ENCODE data around the gene TRPM2. TPM values are rescaled to one million over a fixed set of nuclear protein-coding genes. Genes with fewer than 3 reads are reported as not detected.

Gene TRPM2
- total and polyA plus RNA-seq, 2 of the 13 experiments (the other 11 are each of a cell fraction or from before 2014, with no cell fraction given): 0.07 to 0.20 TPM

- TF ChIP-seq, protein P1, sequence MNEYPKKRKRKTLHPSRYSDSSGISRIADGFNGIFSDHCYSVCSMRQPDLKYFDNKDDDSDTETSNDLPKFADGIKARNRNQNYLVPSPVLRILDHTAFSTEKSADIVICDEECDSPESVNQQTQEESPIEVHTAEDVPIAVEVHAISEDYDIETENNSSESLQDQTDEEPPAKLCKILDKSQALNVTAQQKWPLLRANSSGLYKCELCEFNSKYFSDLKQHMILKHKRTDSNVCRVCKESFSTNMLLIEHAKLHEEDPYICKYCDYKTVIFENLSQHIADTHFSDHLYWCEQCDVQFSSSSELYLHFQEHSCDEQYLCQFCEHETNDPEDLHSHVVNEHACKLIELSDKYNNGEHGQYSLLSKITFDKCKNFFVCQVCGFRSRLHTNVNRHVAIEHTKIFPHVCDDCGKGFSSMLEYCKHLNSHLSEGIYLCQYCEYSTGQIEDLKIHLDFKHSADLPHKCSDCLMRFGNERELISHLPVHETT (CRISPR knock-in tag; conservative IDR thresholded peaks at IDR 0.05): no peak
- no peak for TF ChIP-seq HINFP (CRISPR knock-in tag; IDR thresholded peaks at IDR 0.05; ENCODE audit: low read depth)
Observed at GRCh38 chr21:44400791-44401385, 47.5 kb downstream of the TRPM2 start (continued).

DNA sequence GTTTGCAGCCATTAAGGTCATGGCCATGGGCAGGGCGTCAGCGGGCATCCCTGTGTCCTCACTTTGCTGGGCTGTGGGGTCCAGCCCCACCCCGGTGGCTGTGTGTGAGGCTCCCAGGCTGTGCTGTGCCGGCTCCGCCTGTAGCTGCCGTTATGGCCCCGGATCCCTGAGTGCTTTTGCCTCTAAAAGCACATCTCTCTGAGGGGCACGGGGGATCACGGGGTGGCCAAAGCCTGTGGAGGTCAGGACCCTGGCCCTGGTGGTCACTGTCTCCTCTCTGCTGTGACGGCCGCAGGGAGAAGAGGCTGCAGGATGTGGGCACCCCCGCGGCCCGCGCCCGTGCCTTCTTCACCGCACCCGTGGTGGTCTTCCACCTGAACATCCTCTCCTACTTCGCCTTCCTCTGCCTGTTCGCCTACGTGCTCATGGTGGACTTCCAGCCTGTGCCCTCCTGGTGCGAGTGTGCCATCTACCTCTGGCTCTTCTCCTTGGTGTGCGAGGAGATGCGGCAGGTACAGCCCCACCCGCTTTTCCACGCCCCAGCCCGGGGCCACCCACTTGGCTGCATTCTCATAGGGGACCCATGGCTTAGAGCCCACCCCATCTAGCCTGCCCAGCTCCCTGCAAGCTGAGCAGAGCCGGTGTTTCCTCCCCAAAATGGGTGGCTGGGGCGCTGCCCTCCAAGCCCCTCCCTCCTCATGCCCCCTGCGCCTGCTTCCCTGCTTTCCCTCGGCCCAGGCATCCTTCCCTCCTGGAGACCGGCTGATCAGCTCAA is 48.2 kb downstream of the TRPM2 start:
- 0 out of 2 replicates have a peak, but pooled peaks cover 7% of the 10 kb centered on the region for H3K9me3 ChIP-seq (ENCODE audit: low read length)
- ATAC-seq (peak; percentile 15; the same call in 1 of the 3 replicates), FAIRE-seq (no peak), DNase-seq (ENCODE audit: low spot score) (no peak)
- WGBS (ENCODE audit: low lambda C conversion rate): 50% methylated on average over 24 of the region's 32 CpGs
- BruUV-seq (replicated peaks): no TSS peak
- intact Hi-C loops (cut with micrococcal nuclease; ENCODE audit: unreplicated experiment): no loop called here
- in situ Hi-C loops (cut with HindIII; ENCODE audit: extremely low pct_ligation_motif_present, low pct_unique_long_range_greater_than_20kb): no loop called here
- no peak overlapping the region for H2AFZ ChIP-seq (ENCODE audit: low read length)
- TF ChIP-seq POLR2AphosphoS5 (IDR thresholded peaks at IDR 0.05; ENCODE audit: low read depth, low read length) (no peak), WIZ (CRISPR knock-in tag; IDR thresholded peaks at IDR 0.05) (no peak), ZNF616 (CRISPR knock-in tag; IDR thresholded peaks at IDR 0.05; ENCODE audit: low read depth) (no peak)
- CTCF ChIA-PET (ENCODE audit: low intra/inter-chr PET ratio, low total read pairs): no interaction called here
- H3K27me3 ChIP-seq (ENCODE audit: control insufficient read depth in 1 of 2, insufficient read depth in 2 of 2, low read length in 2 of 2): peaks cover 10 to 42% of the 10 kb centered on the region in 2 experiments; a peak in 4 of 5 replicates
- no peaks in the 10 kb centered on the region for H4K20me1 ChIP-seq (ENCODE audit: insufficient read depth, low read length)
- no peak overlapping the region for H3K4me2 ChIP-seq (ENCODE audit: low read depth, low read length)
- no peak overlapping the region for H3K9ac ChIP-seq (ENCODE audit: insufficient read depth, low read depth, low read length)
- no peaks in the 10 kb centered on the region for H3K79me2 ChIP-seq (ENCODE audit: insufficient read depth, low read length)
- no peak overlapping the region for H3K27ac ChIP-seq (ENCODE audit: extremely low read length, insufficient read depth, low read length)
- no peak overlapping the region for H3K4me3 ChIP-seq (replicated peaks in 1 of 3; ENCODE audit: insufficient read depth in 1 of 3, low read depth in 2 of 3, low read length in 3 of 3)
- no peaks in the 10 kb centered on the region for H3K36me3 ChIP-seq (replicated peaks in 1 of 2; ENCODE audit: control insufficient read depth in 1 of 2, insufficient read depth in 2 of 2, low read length in 2 of 2)
- H3K4me1 ChIP-seq (ENCODE audit: insufficient read depth, low read length): no peaks in the 10 kb centered on the region
- POLR2A ChIA-PET: no interaction called here

Measured in HepG2 (cell line).